Adrenal gland (tissue), 5 donors: ENCODE results near the gene DNAJC15.

Experiments
- CTCF ChIP-seq, 6 experiments: fragments of 450-650 bp in 4 of 6; fragments of 200-600 bp in 2 of 6; sonication (generic) in 1 of 6; IDR thresholded peaks; 1 replicate in 5 of 6; 2 replicates in 1 of 6; pipeline versions ENCODE4 v1.5.1 to v1.8.0; 2016 to 2021; ENCODE audit warnings: antibody characterized with exemption in 6 of 6, mild to moderate bottlenecking in 2 of 6, moderate library complexity in 1 of 6
- POLR2A ChIP-seq, 2 donors: fragments of 450-650 bp; IDR thresholded peaks; one replicate each; pipeline ENCODE4 v1.6.1; 2017; ENCODE audit warnings: antibody characterized with exemption in 2 of 2, mild to moderate bottlenecking in 2 of 2, moderate library complexity in 1 of 2
- donor health status: DM: no; HTN: no; CAD: no.

- TF ChIP-seq POLR2A (IDR thresholded peaks at IDR 0.05) (no peak), CTCF (IDR thresholded peaks at IDR 0.05) (no peak)
Measured at GRCh38 chr13:42994878-42995277, 28.5 kb upstream of the DNAJC15 start.
